Transverse colon (tissue), 4 donors: ENCODE results near the gene EMILIN1. TPM values are rescaled to one million over a fixed set of nuclear protein-coding genes. Genes with fewer than 3 reads are reported as not detected.

Source experiments
- DNase-seq: peaks from one replicate; pipeline ENCODE4 v3.0.0-alpha.2; 2019
- H3K27ac ChIP-seq, 4 donors: fragments of 200-600 bp; sonication (generic); 2 replicates each; pipeline ENCODE4 v1.5.1; 2016 to 2018; ENCODE audit warnings: inconsistent platforms in 4 of 4
- H3K27me3 ChIP-seq: fragments of 200-600 bp; sonication (generic); 2 replicates; pipeline ENCODE4 v1.5.1; 2017; ENCODE audit warnings: inconsistent platforms
- H3K36me3 ChIP-seq, 4 donors: fragments of 200-600 bp; sonication (generic); 2 replicates each; pipeline ENCODE4 v1.5.1; 2017 to 2019; ENCODE audit warnings: inconsistent platforms in 4 of 4
- H3K4me1 ChIP-seq, 4 donors: fragments of 200-600 bp; sonication (generic); 2 replicates each; pipeline ENCODE4 v1.5.1; 2017 to 2020; ENCODE audit warnings: inconsistent platforms in 4 of 4
- H3K4me3 ChIP-seq, 4 donors: fragments of 200-600 bp; sonication (generic); 1 replicate in 1 of 4; 2 replicates in 3 of 4; pipeline versions ENCODE4 v1.5.1 to v1.6.1; 2017 to 2019; ENCODE audit warnings: inconsistent platforms in 4 of 4
- H3K9me3 ChIP-seq, 2 donors: fragments of 200-600 bp; sonication (generic); 2 replicates each; pipeline ENCODE4 v1.5.1; 2017 to 2019; ENCODE audit warnings: inconsistent platforms in 2 of 2
- CTCF ChIP-seq, 5 experiments: fragments of 200-600 bp in 3 of 5; fragments of 450-650 bp in 2 of 5; sonication (generic) in 3 of 5; IDR thresholded peaks; 1 replicate in 2 of 5; 2 replicates in 3 of 5; pipeline ENCODE4 v1.5.1; 2016 to 2017; ENCODE audit warnings: antibody characterized with exemption in 5 of 5, inconsistent platforms in 3 of 5, mild to moderate bottlenecking in 2 of 5, moderate library complexity in 1 of 5
- EP300 ChIP-seq: sonication (generic); formaldehyde crosslinking; IDR thresholded peaks from one replicate; pipeline ENCODE4 v1.6.1; 2017; ENCODE audit warnings: antibody characterized with exemption, low read depth
- POLR2A ChIP-seq: fragments of 450-650 bp; IDR thresholded peaks from one replicate; pipeline ENCODE4 v1.6.1; 2016; ENCODE audit warnings: antibody characterized with exemption, mild to moderate bottlenecking, moderate library complexity
- POLR2AphosphoS5 ChIP-seq, 3 donors: sonication (generic); formaldehyde crosslinking; IDR thresholded peaks; one replicate each; pipeline ENCODE4 v1.6.1; 2016; ENCODE audit warnings: antibody characterized with exemption in 3 of 3
- WGBS, 2 donors: methylation state at CpG; one replicate each; pipeline ENCODE4 v1.1.5; 2018; ENCODE audit warnings: low coverage in 1 of 2; 5-methylcytosine and 5-hydroxymethylcytosine counted together
- in situ Hi-C, 4 donors: fragments of 200-750 bp; cut with MboI; loops; one replicate each; pipeline versions ENCODE4 v1.15.0 to v1.15.1; 2017; ENCODE audit warnings: low sequenced_read_pairs in 3 of 4, low pct_ligation_motif_present in 1 of 4, low pct_unique_long_range_greater_than_20kb in 1 of 4
- intact Hi-C: fragments of 100-400 bp; cut with DNase I; formaldehyde crosslinking; loops from one replicate; pipeline ENCODE4 v1.15.1; 2023; ENCODE audit warnings: low total_unique reads
- total RNA-seq, 4 donors: library from RNA; depleted of rRNA; stranded (reverse); fragments of >200 nt; gene quantifications; one replicate each; pipeline ENCODE4 v1.1.0, GENCODE V29; 2016

Gene EMILIN1
- total RNA-seq, 4 donors from 2014 or later, result 41.0 to 152 (median 65.6) TPM

DNA sequence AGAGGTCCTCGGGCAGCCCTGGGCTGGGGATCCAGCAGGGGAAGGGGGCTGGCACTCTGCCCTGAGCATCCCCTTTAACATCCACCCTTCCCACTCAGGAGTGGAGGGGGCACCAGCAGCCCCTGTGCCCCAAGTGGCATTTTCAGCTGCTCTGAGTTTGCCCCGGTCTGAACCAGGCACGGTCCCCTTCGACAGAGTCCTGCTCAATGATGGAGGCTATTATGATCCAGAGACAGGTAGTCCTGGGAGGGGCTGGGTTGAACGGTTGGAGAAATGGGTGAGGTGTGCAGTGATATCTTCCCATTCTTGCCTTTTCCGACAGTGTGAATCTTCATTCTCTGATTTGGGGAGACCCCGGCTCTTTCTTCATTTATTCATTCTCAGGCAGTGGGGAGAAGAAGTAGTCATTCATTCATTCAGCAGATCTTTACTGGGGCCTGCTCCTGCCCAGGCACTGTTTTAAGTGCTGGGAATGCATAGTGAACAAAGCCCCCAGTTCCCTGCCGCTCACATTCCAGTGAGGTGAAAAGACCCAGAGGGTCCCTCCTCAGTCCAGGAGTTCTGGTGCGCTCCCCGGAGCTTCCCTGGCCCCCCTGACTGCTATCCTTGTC is 6.8 kb downstream of the EMILIN1 start:
- Histone ChIP-seq H3K4me1 (peaks cover 25 to 57% (median 36%) of the 10 kb centered on the region in 4 donors), H3K27ac (peak overlapping the region; percentile 92 to 94 (median 92)), H3K9me3 (no peaks in the 10 kb centered on the region), H3K36me3 (no peaks in the 10 kb centered on the region), H3K4me3 (peak overlapping the region in 3 of 4 donors; percentile 51 to 72 (median 54)), H3K27me3 (no peaks in the 10 kb centered on the region)
- in situ Hi-C loops (loop anchor here (10.0 to 25.0 kb wide), 2 partner anchors 120 to 123 kb away; partner anchors contain the start of gene MAPRE3 (in 3 of the 4)), intact Hi-C loops (loop anchor here (5.0 kb wide), 2 partner anchors 33 to 53 kb away; partner anchors contain the start of genes AGBL5 and TMEM214)
- no peak for DNase-seq
- TF ChIP-seq POLR2A (no peak), CTCF (IDR thresholded peaks at IDR 0.05) (peak in 1 of 5 experiments; percentile 17)
- 55% methylated on average over 9 of the region's 10 CpGs; no CpG with 5 or more reads in 1 of the 2 donors for WGBS, 2 donors

- Histone ChIP-seq H3K36me3 (no peaks in the 10 kb centered on the region), H3K4me1 (peaks cover 25 to 56% (median 36%) of the 10 kb centered on the region in 4 donors), H3K4me3 (peak overlapping the region; percentile 35 to 72 (median 52)), H3K9me3 (no peaks in the 10 kb centered on the region), H3K27ac (peak overlapping the region; percentile 92 to 94 (median 92)), H3K27me3 (no peaks in the 10 kb centered on the region)
- WGBS, 2 donors, result 1% methylated on average over 33 of the region's 38 CpGs; no CpG with 5 or more reads in 1 of the 2 donors
- intact Hi-C loops, result loop anchor here (5.0 kb wide), 2 partner anchors 33 to 53 kb away; partner anchors contain the start of genes AGBL5 and TMEM214
- DNase-seq, result peak; percentile 84
- in situ Hi-C loops, result loop anchor here (10.0 to 25.0 kb wide), 2 partner anchors 121 to 123 kb away; partner anchors contain the start of gene MAPRE3 (in 3 of the 4)
- TF ChIP-seq EP300 (no peak), POLR2AphosphoS5 (IDR thresholded peaks at IDR 0.05) (peak; percentile 34 to 66 (median 64)), CTCF (IDR thresholded peaks at IDR 0.05) (peak in 3 of 5 experiments; percentile 15 to 37 (median 17)), POLR2A (peak; percentile 8)
These were observed 7.3 kb downstream of the EMILIN1 start for GRCh38 chr2:27085673-27086089.

GRCh38 chr2:27086090-27086723 is 7.8 kb downstream of the EMILIN1 start:
- no peaks in the 10 kb centered on the region for H3K27me3 ChIP-seq
- peak overlapping the region; percentile 92 to 94 (median 92) for H3K27ac ChIP-seq
- H3K4me3 ChIP-seq, result peak overlapping the region; percentile 35 to 72 (median 52)
- peak; percentile 97 for DNase-seq
- H3K4me1 ChIP-seq, result peaks cover 25 to 51% (median 35%) of the 10 kb centered on the region in 4 donors
- H3K36me3 ChIP-seq, result no peaks in the 10 kb centered on the region
- TF ChIP-seq EP300 (no peak), POLR2AphosphoS5 (IDR thresholded peaks at IDR 0.05) (peak; percentile 73 to 90 (median 88)), POLR2A (peak; percentile 75), CTCF (IDR thresholded peaks at IDR 0.05) (peak; percentile 52 to 95 (median 89))
- in situ Hi-C loops (loop anchor here (10.0 to 25.0 kb wide), 2 partner anchors 121 to 124 kb away; partner anchors contain the start of gene MAPRE3 (in 3 of the 4)), intact Hi-C loops (loop anchor here (5.0 kb wide), 2 partner anchors 34 to 54 kb away; partner anchors contain the start of genes AGBL5 and TMEM214)
- WGBS, 2 donors, result 0% methylated on average over 65 of the region's 81 CpGs; no CpG with 5 or more reads in 1 of the 2 donors
- no peaks in the 10 kb centered on the region for H3K9me3 ChIP-seq
